ENCODE data around the gene STPG2.

STPG2 gene

GRCh38 chr4:97761445-97762114 is 381.7 kb downstream of the STPG2 start:
- no peak for FAIRE-seq
- no peak for TF ChIP-seq POLR2A (IDR thresholded peaks at IDR 0.05; ENCODE audit: low read depth, low read length)
- no peak for DNase-seq (ENCODE audit: insufficient read length, low spot score)

DNA sequence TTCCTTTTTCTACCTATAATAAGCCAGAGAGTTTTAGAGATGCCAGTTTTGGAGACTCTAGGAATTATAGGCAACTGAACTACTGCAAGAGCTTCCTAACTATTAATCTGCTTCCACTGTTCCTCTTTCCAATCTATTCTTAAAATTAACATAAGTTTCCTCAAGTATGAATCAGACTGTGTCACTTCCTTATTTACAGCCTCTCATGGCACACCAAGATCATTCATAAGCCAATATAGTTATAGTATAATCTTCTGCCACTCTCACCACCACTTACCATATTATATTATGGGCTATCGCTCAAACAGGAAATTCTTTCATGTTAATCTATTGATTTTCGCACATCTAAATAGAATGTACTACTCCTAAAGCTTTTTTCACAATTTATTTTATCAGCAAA is 383.5 kb downstream of the STPG2 start:
- FAIRE-seq = no peak
- TF ChIP-seq POLR2A (IDR thresholded peaks at IDR 0.05; ENCODE audit: low read depth, low read length) = no peak
- DNase-seq (ENCODE audit: insufficient read length, low spot score) = no peak

DNA sequence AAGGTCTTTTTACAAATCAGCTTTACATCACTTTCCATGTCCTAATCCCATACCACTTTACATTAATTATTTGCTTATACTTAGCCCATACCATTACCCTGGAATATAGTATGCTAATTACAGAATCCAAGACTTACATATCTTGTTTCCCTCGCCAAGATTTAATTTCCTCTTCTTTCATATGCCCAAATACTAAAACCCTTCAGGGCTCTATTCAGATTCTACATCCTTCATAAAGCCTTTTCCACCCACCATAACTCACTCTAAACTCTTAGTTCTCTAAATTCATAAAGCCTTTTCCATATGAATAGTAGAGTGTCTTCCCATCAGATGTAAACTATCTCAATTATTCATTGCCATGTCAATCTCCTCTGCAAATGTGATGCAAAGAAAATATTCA is 390.7 kb downstream of the STPG2 start:
- no peak for TF ChIP-seq POLR2A (IDR thresholded peaks at IDR 0.05; ENCODE audit: low read depth, low read length)
- no peak for DNase-seq (ENCODE audit: insufficient read length, low spot score)
- no peak for FAIRE-seq

DNA sequence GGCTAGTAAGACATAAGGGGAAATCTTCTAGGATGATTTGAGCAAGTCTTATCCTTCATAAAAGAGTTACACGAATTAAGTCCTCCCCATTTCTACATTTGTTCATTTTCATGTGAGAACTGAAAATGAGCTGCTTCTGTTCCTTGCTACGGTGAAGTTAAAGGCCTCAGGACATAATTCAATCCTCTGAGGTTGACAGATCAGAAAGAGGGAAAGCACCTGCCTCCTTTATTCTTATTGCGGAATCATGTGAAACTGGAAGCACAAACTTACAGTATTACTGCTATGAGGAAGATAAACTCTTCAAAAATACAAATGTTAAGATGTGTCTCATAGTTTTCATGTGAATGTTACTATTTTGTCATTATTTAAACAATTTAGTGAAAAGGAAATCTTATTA is 395.3 kb downstream of the STPG2 start:
- TF ChIP-seq POLR2A (IDR thresholded peaks at IDR 0.05; ENCODE audit: low read depth, low read length) = no peak
- no peak for FAIRE-seq

DNA sequence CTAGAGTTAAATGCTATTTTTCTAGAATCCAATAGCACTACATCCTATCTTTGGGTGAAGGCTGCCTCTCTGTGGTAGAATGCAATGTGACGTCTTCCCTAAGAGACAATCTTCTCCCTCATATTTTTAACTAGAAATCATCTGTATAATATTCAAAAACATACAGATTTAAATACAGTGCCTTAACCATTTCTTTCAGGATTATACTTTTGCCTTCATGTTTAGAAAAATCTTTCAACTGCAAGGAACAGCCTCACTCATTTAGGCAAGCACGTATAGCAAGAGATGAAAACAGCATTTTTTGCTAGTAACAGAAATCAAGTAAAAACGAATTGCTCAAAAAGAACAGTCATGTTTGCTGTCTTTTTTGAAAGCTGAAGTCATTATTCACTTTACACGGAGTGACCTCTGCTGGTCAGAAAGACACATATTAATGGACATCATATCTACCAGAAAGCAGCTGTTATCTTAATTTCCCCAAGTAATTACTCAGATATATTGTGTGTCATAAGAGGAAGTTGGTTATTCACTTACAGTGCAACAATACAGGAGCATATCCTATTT is 422.3 kb downstream of the STPG2 start:
- TF ChIP-seq POLR2A (IDR thresholded peaks at IDR 0.05; ENCODE audit: low read depth, low read length) = no peak
- no peak for DNase-seq (ENCODE audit: insufficient read length, low spot score)
- peak; percentile 23 for FAIRE-seq

More for the DNA sequence above, 395.3 kb downstream of the STPG2 start:
- DNase-seq (ENCODE audit: insufficient read length, low spot score) = no peak

GRCh38 chr4:97691111-97691605 is 452.1 kb downstream of the STPG2 start:
- DNase-seq (ENCODE audit: insufficient read length, low spot score) (no peak), FAIRE-seq (no peak)
- TF ChIP-seq POLR2A (IDR thresholded peaks at IDR 0.05; ENCODE audit: low read depth, low read length) = no peak

- FAIRE-seq = no peak
- no peak for TF ChIP-seq POLR2A (IDR thresholded peaks at IDR 0.05; ENCODE audit: low read depth, low read length)
- DNase-seq (ENCODE audit: insufficient read length, low spot score) = no peak
Measured at GRCh38 chr4:97670703-97671269, 472.5 kb downstream of the STPG2 start.

- no peak for DNase-seq (ENCODE audit: insufficient read length, low spot score)
- TF ChIP-seq POLR2A (IDR thresholded peaks at IDR 0.05; ENCODE audit: low read depth, low read length) = no peak
- no peak for FAIRE-seq
Measured at GRCh38 chr4:97665553-97665952, 477.7 kb downstream of the STPG2 start.

DNA sequence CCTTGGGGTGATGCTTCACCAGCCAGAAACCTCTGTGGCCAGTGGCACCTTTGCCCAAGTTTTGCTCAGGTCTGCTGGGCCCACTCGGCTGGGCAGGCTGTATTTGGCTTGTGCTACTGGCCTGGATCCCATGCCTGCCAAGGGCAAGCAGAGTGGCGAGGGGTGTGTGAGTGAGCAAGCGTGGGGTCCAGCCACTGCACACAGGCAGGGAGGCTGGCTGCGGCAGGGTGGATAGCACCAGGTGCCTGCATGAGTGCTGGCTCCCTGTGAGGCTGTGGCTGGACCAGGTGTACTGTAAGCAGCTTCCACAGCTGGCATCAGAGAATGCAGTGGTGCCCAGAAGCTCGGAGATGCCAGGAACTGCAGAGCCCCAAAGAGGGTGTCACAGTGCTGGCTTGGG is 478.5 kb downstream of the STPG2 start:
- FAIRE-seq = no peak
- DNase-seq (ENCODE audit: insufficient read length, low spot score) = no peak
- TF ChIP-seq POLR2A (IDR thresholded peaks at IDR 0.05; ENCODE audit: low read depth, low read length) = no peak

DNA sequence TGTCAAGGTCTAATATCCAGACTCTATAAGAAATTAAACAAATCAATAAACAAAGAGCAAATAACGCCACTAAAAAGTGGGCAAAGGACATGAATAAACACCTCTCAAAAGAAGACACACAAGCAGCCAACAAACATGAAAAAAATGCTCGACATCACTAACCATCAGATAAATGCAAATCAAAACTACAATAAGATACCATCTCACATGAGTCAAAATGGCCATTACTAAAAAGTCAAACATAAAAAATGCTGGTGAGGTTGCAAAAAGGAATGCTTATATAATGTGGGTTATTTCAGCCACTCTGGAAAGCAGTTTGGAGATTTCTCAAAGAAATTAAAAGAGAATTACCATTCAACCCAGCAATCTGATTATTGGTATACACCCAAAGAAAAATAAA is 481.1 kb downstream of the STPG2 start:
- TF ChIP-seq POLR2A (IDR thresholded peaks at IDR 0.05; ENCODE audit: low read depth, low read length) = no peak
- no peak for FAIRE-seq

DNA sequence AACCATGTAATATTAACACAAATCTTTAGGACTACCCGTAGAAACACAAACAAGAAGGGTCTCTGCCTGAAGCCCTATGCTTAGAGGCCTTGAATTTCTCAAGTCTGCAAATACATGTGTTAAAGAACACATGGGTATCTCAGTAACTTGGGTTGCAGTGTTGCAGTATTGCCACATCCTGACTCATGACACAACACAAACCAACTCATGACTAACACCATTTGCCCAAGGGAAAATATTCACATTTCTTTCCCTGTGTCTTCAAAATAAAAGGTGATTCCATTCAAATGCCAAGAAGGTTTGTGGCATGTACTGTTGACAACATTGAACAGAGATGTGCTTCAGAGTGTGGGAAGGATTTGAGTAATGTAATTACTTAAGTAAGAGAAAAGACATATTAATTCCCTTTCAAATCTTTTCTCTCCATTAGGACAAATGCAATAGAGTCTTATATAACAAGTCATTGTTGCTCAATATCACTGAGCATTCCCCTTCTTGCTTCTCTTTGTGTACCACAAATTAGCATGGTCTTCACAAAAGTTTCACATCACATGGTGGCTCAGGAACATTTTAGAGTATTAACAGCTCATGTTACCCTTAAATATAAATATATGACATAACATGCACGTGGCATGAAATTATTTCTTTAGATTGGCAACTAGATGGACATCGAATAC is 487.1 kb downstream of the STPG2 start:
- FAIRE-seq (peak; percentile 80), DNase-seq (ENCODE audit: insufficient read length, low spot score) (peak; percentile 3)
- no peak for TF ChIP-seq POLR2A (IDR thresholded peaks at IDR 0.05; ENCODE audit: low read depth, low read length)

More for the DNA sequence above, 481.1 kb downstream of the STPG2 start:
- DNase-seq (ENCODE audit: insufficient read length, low spot score) = no peak

DNA sequence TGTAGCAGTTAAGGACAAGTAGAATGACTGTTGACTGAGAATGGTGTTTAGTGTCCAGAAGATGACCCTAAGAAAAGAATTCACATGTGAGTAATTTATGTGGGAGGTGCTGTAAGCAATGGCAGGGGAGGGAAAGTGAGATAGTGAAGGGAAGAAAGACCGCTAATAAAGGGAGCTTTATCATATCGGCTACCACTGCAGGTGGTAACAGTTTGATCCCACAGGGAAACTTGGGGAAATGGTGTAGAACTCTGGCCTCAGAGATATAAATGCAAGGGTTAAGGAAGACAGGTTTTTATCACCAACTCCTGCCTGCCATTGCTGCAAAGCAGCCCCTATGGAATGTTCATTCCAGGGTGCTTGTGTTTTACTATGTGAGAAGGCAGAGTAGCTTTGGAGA is 489.6 kb downstream of the STPG2 start:
- TF ChIP-seq POLR2A (IDR thresholded peaks at IDR 0.05; ENCODE audit: low read depth, low read length) = no peak
- DNase-seq (ENCODE audit: insufficient read length, low spot score) (no peak), FAIRE-seq (no peak)

DNA sequence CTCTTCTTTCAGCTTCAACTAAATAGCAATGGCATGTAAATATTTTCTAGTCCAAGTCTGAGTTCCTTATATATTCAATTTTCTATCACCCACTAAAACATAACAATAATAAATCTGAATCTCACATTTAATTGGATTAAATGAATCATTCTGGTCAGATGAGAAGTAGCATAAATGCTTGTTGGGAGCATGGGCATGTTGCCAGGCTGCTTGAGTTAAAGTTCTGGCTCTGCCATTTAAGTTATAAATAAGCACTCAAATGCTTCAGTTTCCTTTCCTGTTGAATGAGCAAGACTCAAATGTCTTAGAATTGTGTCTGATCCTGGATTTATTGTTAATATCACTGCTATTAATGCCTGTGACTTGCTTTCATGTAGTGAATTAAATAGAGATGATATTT is 496.3 kb downstream of the STPG2 start:
- no peak for TF ChIP-seq POLR2A (IDR thresholded peaks at IDR 0.05; ENCODE audit: low read depth, low read length)
- FAIRE-seq = no peak
- DNase-seq (ENCODE audit: insufficient read length, low spot score) = no peak

GRCh38 chr4:97645071-97645821 is 498.0 kb downstream of the STPG2 start:
- no peak for FAIRE-seq
- DNase-seq (ENCODE audit: insufficient read length, low spot score) = no peak
- TF ChIP-seq POLR2A (IDR thresholded peaks at IDR 0.05; ENCODE audit: low read depth, low read length) = no peak

Data from H54 (cell line).